Stimulated activated CD8-positive, alpha-beta memory T cell treated with anti-CD3 and anti-CD28 coated beads, Interleukin-12 subunit alpha, Interleukin-12 subunit beta, amount 100 ng/mL, for 1 hour (primary cell): ENCODE data around the gene SCN10A.

Experiments used
- DNase-seq: peaks from one replicate; pipeline ENCODE4 v3.0.0-alpha.2; 2020; ENCODE audit warnings: low read depth

SCN10A gene

DNA sequence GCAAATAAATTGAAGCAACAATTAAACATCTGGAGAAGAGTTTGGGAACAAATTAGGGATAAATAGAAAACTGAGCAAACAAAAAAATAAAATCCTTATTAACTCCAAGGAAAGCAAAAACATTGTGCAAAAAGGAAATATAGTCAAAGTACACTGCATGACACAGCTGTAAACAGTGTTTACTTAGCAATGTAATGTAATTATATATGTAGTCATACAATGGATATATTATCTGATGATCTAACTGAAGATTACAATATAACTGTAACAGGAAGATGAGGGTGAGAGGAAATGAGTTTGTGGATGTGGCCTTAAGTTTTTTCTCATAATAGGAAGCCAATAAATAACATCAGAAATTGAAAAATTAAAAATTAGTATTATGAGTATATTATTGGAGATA, 42.5 kb downstream of the SCN10A start:
- DNase-seq, result no peak

DNA sequence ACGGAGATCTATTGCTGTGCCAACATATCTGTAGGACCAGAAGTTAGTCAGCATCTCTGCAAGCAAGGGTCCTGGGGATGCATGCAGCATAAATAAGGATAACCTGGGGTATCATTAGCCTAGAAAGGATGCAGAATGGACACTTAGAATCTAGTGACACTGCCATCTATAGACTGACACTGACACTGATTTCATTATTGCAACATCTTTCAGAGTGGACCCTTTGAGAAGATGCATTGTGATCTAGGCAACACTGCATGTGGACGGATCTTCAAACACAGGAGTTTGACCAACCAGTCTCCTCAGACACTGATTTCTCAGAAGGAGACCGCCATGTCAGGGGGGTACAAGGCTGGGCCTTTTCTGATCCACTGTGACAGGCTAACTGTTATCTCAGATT, 52.4 kb downstream of the SCN10A start:
- no peak for DNase-seq

DNA sequence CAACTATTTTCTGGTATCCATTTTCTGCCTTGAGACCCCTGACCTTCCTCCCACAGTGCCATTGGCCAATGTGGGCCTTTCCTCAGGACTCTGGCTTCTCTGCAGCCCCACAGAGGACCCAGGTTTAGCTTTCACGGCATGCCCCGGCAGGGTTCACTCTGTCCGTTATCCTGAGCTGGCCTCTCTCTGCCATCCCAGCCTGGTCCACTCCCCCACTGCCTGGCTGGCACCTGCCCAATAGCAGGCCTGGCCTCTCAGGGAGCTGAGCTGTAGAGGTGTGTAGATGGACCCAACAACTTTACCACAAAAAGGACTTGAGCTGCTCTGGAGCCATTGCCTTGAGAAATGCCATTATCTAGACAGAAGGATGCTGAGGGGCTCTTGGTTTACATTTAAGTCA, 57.5 kb downstream of the SCN10A start:
- DNase-seq, result no peak

DNA sequence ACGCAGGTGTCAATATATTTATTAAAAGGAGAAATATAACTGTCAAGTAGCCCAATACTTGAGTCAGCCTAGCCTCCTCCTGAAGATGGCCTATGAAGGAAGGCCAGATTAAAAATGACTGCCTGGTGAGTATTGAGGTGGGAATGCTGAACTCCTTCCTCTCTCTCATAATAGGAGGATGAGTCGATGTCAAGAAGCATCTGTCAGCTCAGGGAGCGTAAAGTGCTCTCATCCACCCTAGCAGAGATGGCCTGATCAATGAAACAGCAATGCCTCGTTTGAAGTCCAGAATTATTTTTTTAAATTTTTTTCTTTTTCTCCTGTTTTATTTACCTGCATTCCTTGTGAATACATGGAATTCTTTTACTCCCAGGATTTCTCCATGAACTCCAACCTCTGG, 58.3 kb downstream of the SCN10A start:
- no peak for DNase-seq

DNA sequence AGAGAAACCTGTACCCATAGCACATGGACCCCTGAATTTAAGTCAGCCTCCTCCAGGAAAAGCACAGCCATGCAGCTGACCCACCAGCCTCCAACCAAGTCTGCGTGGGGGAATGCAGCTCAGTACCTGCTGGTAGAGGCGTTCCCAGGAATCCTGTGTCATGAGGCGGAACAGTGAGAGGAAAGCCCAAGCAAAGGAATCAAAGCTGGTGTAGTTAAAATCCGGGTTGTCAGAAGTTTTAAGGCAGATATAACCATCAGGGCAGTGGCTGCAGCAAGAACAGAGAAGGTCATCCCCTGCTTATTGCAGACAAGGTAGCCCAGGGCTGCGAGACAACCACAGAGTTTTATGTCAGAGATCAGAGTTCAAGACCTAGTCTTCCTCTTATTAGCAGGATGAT, 59.1 kb downstream of the SCN10A start:
- no peak for DNase-seq

DNA sequence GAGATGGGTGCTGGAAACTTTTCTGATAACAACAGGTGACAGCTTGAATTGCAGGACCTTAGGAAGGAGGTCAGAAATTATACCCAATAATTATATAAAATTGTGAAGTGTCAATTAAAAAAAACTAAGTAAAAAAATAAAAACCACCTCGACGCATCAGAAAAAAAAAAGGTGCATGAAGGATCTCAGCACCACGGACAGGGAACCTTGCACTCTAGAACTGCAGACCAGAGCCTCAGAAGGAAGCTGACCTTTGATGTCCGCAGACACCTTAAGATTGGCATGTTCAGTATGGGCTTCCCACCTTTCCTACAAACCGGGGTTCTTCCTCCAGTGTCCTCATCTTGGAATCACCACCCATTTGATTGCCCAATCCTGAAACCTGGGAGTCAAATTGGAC, 60.9 kb downstream of the SCN10A start:
- DNase-seq, result no peak

DNA sequence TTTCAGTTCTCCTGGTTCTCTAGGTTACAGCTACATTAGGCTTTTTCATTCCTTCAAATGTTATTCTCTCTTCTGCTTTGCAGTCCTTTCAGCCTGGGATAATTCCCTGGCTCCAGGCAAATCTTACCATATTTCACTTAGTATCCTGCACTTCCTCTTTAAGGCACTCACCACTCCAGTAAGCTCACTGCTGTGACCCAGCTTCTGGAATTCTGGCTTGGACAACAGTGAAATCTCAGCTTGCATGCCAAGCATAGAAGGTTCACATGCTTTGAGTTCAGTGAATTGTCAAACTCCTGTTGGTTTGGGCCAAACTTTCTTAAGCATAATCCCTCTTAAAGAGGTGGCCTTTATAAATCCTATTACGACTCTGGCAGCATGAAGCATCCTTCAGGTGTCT, 69.4 kb downstream of the SCN10A start:
- DNase-seq, result no peak

DNA sequence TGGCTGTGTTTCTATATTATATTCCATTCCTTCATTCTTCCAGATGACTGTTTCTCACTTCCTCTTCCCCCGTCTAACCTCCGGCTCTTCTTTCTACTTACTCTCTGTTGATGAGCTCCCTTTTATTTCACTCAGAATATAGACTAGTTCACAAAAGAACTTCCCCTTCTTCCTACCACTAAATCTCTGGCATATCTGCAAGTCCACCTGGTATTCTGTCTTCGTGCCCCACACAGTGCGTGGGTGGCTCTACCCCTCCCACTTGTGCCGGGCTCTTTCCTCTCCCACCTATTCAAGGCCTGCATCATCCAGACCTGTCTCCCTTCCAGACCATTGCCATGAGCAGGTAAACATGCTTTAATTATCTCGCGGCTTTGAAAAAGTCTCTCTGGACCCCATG, 73.0 kb downstream of the SCN10A start:
- DNase-seq, result no peak

DNA sequence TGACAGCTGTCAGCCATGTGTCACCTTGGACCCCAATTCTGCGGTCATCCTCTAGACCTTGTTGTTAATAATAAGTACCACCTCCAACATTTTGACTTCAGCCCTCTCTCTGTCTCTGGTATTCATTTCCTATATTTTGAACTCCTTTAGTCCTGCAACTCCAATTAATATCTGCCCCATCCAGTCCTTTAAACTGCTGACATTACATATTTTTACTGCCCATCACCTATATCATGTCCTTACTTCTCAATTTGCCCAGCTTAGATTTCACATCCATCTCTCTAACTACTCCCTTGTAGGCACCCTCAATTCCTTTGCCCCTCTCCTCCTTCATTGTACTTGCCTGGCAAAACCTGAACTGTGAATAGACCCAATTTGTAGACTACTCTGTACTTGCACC, 73.5 kb downstream of the SCN10A start:
- no peak for DNase-seq

DNA sequence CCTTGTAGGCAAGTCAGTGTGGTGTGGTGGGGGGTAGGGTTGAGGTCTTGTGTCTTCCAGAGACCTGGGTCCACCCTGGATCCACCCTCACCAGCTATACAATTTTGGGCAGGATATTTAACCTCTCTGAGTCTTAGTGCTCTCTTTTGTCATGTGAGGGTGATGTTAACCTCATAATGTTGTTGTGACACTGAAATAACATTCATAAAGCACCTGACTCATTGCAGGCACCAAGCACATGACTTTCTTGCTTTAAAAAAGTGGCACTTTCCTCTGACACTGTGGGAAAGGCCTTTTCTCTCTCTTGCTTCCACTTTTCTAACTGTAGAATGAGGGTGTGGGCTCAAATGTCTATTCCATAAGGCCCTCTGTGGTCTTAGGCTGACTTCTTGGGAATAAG, 75.5 kb downstream of the SCN10A start:
- DNase-seq, result no peak

DNA sequence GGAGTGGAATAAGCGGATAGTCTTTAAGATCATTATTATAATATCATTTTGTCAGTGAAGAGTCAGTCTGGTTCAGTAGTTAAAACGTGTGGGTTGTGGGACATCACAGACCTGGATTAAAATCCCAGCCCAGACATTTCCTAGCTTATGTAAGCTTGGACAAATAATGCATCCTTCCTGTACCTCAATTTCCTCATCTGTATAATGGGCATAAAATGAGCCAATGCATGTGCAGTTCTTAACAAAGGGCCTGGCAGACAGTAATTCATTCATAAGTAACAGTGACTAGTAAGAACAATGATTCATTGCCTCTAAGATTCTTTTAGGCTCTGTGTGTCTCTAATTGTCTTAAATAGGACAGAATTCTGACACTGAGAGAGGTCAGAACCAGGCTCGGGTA, 76.1 kb downstream of the SCN10A start:
- DNase-seq, result no peak

DNA sequence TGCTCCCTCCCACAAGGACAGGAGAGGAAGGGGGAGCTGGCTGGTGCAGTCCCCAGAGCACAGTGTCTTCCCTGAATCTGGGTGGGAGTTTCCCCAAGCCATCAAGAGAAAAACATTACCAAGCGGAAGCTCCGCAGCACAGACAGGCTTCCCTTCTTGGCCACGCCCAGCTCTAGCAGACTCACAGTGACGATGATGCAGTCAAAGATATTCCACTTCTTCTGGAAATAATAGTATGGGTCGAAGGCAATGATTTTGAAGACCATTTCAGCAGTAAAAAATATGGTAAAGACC, 76.7 kb downstream of the SCN10A start:
- DNase-seq, result no peak

DNA sequence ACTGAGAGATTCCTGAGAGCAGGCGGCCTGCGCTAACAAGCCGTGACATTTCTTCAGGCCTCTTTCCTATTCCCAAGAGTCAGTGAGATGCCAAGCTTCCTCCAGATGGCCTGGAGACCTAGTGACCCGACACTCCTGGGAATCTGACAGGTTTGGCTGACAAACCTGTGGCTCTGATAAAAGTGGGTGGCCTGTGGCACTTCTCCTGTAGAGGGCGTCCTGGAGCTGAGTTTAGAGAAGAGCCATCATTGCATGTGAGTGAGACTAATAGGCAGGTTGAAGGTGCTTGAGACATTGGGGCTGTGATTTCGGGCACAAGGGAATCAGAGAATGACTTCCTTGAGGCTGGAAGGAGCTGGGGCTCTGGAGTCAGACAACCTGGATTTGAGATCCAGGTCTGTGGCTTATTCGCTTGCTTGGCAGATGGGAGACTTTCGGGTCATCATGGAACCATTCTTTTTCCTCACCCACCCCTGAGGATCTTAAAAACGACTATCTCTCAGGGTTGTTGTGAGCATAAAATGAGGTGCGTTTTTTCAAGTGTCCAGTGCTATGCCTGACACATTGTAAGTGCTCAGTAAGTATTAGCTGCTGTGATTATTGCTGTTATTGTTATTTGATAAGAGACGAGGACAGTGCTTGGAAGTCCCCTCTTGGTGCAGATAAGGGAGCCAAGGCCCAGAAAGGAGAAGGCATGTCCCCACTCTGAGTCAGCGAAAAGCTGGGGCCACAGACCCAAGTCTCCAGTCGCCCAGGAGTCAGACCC, 77.2 kb downstream of the SCN10A start:
- no peak for DNase-seq

DNA sequence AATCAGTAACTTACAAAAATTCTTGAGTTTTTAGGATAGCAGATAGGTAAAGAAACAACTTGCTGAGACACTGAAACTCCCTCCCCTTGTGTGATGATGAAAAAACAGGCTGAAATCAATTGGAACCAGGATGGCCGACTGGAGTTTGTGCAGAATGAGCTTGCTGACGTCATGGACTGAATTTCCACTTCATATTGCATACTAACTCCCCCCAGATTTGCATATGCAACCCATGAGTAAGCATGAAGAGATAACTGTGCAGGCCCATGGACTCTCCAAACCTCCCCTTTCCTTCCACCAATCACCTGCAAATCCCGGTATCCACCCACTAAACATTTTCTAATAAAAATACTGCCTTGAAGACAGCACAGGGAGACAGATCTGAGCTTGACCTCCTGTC, 84.5 kb downstream of the SCN10A start:
- no peak for DNase-seq

DNA sequence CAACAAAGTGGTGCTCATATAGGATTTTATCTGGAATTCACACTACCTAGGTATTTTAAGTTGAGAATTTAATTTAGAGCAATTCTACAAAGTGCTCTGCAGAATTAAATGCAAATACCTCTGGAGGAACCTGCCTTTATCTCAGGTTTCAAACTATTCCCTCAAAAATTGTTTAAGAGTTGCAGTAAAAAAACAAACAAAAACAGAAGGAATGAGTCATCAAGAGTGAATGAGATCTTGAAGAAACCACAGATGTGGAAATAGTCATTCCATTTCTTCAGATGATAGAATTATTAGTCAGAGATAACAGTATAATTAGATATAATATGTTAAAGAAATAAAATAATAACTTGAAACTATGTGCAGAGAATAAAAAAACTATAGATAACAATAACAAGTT, 85.7 kb downstream of the SCN10A start:
- DNase-seq, result no peak

DNA sequence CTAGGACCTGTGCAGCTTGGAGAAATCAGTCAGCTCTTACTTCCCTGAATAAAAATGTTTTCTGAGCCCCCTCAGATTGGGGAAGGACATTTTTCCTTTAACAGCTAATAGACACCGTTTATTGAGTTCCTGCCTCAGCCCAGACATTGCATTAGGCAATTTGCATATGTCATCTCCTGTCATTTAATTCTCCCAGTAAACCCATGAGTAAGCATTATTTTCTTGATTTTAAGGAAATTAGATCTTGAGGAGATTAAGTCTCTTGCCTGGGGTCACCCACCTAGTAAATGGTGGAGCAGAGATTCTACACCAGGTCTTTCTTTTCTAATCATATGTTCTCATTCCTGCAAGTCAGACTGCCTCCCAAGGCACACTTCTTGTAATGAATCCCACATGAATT, 88.0 kb downstream of the SCN10A start:
- DNase-seq, result no peak

DNA sequence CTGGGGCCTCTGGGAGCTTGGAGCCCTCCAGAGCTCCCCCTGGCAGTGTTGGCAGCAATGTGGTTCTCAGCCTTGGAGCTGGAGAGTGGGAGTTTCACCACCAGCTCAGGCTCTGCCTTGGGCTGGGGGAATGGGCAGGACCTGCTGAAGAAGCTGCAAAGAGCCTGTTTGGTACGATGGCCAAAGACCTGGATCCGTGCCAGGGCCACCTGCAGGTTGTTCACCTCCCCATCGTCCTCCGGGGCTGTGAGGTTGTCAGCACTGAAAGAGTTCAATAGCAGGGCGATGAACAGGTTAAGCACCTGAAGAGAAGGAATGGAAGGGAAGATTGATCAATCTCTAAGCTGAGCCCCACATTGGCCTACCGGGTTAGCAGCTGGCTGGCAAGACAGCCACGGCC, 89.3 kb downstream of the SCN10A start:
- no peak for DNase-seq

DNA sequence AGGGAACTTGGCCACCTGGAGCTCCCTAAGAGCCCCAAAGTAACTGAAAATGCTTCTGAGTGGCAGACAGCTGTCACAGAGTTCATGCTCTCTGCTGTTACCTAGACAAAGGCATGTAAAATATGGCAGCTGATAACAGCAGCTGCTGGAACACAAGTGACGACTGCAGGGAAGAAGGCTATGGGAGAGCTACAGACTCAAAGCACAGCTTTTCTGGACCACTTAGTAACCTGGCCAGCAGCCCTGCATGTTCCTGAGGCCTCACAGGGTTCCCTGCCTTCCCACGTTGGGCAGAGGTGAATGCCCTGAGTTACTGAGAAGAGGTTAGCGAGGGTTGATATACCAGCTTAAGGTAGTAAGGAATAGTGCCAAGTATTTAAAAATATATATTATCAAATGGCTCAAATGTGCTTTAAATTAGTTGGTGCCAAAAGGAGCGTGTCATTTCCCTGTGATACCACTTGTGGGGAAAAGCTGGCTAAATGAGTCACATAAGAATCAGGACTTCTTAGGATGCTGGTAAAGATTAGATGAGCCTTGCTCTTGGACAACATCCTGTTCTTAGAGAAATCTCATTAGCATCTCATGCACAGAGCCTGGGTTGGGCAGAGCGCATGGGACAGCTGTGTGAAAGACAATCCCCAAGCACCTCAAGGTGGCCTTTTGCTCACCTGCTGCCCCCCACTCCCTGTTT, 90.1 kb downstream of the SCN10A start:
- no peak for DNase-seq

DNA sequence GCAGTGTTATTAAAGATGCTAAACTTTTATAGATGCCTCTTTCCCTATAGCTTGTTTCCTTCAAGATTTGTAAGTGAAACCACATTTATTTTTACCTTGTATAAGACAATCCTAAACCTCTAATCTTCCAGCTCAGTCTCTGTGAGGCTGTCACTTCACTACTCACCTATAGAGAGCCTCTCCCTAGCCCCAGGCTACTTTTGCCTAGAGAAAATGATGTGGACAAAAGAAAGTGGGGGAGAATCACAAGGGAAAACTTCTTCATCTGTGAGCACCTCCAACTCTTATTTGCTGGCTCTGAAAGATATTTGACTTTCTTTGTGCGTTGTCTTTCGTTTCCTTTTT, 91.7 kb downstream of the SCN10A start:
- no peak for DNase-seq

DNA sequence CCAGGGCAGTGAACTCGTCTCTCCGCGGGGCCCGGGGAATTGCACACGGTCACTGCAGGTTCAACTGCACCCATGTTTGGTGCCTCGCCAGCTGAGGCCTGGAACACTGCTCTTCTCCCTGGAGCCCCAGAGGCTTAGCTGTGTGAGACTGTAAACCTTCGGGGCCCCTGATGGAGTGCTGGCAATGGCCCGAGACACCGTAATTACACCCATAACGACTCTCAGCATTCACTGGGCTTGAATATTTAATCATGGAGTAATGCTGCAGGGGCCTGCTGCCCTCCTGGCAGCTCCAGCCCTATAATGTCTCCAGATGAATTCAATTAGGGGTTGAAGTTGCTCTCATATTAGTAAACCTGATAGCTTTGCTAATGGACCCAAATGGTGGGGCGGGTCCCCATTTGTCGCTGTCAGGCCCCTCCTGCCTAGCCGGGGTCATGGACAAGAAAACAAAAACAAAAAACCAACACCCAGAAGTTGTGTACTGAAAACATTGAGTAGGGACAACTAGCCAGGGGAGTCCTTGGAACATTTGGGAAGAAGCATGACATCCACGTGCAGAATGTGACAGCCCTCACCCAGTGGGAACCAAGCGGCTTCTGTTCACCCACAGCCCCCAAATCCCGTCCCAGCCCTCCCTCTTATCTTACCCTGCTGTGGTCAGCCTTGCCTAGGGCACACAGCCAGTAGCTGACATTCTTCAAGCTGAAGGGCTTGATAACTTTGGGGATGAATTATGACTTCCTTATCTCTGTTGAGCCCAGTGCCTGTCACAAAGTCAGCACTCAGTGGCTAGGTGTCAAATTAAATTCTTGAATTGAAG, 92.2 kb downstream of the SCN10A start:
- no peak for DNase-seq

DNA sequence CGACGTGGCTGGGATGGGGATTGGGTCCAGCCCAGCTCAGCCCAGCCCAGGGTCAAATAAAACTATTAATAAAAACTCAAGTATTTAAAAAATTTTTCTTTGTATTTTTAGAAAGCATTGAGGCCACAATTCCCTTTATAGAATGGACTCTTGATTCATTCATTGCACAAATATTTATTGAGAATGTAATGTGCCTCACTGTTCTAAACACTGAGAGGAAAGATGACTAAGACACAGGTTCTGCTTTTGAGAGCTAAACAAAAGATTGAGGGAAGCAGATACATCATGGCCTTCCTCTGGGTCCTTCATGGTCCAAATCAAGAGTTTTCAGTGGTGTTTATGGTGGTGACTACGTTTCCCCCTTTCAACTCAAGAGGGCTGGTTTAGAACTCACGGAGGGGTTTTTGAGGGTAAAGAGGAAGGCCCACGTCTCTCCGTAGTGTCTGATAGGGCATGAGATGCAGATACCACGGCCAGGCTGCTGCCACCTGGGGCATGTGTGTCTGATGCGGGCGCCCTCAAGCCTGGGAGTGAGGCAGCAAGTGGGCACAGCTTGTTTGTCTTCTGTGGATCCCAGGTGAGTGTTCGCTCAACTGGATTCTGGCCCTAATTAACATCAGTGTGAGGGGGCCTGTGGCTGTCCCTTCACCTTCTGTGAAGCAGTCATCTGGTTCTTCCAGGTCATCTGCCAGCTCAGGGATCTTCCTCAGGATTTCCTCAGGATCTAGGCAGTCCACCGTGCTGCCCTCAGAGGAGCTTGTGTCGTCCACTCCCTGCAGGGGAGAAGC, 93.0 kb downstream of the SCN10A start:
- no peak for DNase-seq

DNA sequence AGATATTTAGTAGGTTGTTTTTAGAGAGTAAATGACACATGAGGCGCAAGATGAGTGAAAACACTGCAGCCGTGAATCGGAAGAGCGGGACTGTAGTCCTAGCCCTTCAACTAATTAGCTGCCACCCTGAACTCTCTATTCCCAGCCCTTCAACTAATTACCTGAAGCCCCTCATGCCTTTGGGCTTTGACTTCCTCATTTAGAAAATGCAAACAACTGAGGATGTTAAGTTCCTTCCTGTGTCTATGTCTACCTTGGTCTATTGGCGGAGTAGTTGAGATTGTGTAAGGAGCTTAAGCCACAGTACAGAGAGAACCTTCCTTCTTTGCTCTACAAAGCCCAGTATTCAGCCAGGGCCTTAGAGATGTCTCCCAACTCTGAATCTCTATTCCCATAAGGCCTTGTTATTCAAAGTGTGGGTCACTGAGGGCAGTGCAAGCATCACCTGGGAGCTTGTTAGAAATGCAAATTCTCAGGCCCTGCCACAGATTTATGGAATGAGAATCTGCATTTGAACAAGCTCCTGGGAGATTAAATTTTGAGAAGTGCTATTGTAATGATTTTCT, 94.7 kb downstream of the SCN10A start:
- no peak for DNase-seq
